Measurements from ENCODE around the gene SCFD2.

GRCh38 chr4:53118676-53119075 is 247.2 kb downstream of the SCFD2 start:
- TF ChIP-seq CTCF (IDR thresholded peaks at IDR 0.05), result no peak
- TF ChIP-seq POLR2A (IDR thresholded peaks at IDR 0.05), result no peak
- TF ChIP-seq POLR2AphosphoS5 (IDR thresholded peaks at IDR 0.05), result no peak

Measured in sigmoid colon (tissue), 4 donors.